HUDEP-2 (cell line): Measurements from ENCODE around the gene BMAL1.
"Not testable (repeated sequence)": the region's sequence is repeated elsewhere in the genome, so short reads cannot be mapped to it uniquely, and the experiment has no call there.

Source experiments
- DNase-seq, 76 experiments: peaks; one replicate each; lab custom pipeline; 2025; ENCODE audit not compliant: unreplicated experiment in 76 of 76; lab: John Stamatoyannopoulos, UW

The BMAL1 gene

DNA sequence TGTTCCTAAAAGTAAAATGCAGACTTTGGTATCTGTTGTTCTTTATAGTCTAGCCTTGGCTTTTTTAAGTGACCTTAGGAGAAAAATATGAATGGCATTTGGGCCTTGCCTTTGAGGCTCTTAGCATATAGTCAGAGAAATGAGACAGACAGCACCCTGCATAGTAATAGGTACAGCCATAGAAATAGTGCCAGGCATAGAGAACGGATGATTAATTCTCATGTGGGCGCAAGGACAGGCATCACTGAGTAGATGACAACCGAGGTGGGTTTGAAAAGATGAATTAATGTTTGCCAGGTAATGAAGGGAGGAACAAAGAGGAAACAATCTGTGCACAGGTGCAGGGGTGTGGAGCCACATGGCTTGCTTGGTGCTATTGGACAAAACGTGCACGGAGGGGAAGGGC lies 90.5 kb downstream of the BMAL1 start:
- no peak for DNase-seq

DNA sequence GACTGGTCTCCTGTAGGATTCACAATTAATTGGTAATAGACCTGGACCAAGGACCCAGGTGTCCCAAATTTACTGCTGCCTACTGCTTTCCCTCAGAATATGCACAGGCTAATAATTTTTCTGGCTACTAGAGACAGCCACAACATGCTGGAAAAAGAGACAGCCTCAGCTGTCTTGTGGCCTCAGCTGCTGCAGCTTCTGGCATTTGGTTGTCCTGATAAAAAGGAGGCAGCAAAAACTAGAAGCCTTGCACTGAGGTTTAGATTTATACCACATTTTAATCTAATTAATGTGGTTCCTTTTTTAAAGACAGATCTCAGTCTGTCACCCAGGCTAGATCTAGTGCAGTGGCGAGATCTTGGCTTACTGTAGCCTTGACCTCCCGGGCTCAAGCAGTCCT lies 95.6 kb downstream of the BMAL1 start:
- DNase-seq: no peak

DNA sequence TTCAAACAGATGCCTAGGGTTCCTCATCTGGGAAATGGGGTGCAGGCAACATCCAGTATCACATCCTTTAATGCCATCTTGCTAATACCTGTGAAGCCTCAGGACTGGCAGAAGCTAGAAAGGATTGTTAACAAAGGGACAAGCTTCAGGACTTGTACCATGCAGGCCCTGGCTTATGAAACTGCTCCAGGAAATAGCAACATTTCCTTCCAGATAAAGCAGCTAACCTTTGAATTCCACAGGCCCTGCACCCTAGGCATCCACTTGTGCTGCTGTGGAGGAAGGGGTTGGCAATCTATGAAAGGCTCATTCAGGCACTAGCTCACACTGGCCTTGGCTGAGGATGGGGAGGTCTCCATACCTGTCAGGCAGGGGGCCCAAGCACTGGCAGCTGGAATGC lies 98.2 kb downstream of the BMAL1 start:
- DNase-seq: no peak

DNA sequence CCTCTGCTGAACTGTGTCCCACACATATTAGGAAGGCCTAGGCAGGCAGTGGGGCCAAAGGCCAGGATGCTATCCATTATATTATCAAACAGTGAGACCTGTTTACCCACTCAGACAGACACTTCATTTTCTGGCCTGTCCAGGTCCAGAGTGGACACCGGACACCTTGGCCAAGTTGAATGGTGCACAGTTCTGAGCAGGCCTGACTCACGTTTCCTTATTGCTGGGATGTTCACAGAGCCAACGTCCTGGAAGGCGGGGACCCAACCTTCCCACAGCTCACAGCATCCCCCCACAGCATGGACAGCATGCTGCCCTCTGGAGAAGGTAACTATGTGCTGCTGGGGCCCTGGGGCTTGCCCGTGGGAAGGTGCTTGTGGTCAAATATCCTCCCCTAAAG lies 98.8 kb downstream of the BMAL1 start:
- DNase-seq: no peak

DNA sequence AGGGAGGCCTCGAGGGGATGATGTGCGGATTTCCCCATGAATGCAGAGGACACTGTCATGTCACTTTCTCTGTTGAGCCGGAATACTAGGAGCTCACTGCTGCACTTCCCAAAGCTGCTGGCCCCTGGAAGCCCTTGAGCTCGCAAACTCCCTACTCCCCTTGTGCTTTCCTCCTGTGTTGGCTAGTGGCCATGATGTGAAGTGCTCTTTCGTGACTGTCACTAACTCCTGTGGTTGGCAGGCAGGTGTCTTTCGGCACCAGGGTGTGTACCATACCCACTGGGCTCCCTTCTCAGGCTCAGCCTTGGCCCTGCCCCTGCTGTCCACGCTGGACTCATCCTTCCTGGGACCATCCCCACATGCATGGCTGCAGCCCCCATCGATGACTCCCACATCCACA lies 99.2 kb downstream of the BMAL1 start:
- DNase-seq: no peak

DNA sequence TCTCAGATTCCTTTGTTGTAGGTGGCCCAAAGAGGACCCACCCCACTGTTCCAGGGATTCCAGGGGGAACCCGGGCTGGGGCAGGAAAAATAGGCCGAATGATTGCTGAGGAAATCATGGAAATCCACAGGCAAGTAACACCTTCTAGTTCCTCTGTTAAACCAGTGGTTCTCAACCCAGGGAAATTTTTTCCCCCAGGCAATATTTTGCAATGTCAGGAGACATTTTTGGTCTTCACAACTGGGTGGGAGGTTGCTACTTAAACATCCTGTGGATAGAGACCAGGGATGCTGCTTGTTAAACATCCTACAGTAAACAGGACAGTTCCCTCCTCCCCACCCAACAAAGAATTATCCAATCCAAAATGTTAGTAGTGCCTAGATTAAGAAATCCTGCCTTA lies 100.7 kb downstream of the BMAL1 start:
- DNase-seq: no peak

DNA sequence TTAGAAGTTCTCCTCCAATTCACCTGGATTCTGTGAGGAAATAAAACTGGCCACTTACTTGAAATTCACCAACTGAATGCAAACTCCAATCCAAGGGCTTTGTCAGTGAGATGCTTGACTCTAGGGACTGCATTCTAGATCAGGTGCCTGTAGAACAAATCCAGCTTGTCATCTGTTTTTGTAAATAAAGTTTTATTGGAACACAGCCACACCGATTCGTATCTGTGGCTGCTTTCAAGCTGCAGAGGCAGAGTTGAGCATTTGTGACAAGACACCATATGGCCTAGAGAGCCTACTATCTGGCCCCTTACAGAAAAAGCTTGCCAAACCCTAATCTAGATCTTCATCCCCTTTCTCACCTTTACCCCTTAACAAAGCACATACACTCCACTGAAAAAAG lies 103.1 kb downstream of the BMAL1 start:
- DNase-seq: no peak

DNA sequence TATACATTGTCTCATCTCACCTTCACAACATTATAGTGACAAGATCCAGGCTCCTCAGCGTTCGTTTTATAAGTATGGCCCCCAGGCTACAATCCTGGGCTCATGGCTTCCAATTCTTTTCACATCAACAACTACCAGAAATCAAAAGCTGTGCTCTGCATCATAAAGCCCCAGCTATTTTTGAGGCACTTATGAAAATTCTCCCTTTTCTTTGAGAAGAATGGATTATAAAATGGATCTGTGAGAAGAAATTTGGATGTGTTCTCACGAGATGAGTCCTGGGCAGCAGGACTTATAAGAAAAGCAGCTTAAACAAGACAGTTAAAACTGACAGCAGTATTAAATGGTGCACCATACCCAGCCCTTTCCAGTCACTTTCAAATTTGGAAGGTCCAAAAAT lies 105.2 kb downstream of the BMAL1 start:
- no peak for DNase-seq

DNA sequence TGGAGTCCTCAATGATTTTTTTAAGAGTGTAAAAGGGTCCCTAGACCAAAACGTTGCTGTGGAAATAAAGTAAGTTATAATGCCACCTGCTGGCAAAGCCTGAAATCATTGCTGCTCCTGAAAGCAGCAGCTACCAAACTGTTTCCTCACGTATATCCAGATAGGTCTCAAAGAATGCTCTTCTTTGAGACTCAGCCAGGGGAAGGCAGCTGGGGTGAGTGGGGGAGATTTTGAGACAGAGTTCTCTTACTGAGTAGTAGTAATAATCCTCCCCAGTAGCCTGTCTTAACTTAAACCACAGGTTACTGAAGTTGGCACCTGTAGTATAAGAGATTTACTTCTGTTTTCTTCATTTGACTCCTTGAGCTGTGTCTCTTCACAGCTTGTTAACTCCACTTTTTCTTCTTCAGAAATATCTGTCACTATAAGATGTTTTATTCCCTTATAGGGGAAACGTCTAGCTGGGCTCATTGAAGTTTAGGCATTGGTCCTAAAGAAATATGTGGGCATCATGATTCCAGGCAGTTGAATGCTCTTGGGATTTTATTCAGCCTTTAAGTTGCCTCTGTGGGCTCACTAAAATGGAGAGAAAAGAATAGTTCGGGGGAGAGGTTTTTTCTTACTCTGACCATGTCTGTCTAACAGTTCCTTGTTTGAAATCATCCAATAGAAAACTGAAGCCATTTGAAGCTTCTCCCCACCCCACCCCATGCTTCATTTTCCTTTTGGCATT lies 107.5 kb downstream of the BMAL1 start:
- peak in 19 of 76 experiments; percentile 3 to 30 (median 8) for DNase-seq

DNA sequence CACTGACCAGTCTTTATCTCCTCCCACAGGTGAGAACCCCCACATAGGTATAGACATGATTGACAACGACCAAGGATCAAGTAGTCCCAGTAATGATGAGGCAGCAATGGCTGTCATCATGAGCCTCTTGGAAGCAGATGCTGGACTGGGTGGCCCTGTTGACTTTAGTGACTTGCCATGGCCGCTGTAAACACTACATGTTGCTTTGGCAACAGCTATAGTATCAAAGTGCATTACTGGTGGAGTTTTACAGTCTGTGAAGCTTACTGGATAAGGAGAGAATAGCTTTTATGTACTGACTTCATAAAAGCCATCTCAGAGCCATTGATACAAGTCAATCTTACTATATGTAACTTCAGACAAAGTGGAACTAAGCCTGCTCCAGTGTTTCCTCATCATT lies 109.0 kb downstream of the BMAL1 start:
- DNase-seq: no peak

DNA sequence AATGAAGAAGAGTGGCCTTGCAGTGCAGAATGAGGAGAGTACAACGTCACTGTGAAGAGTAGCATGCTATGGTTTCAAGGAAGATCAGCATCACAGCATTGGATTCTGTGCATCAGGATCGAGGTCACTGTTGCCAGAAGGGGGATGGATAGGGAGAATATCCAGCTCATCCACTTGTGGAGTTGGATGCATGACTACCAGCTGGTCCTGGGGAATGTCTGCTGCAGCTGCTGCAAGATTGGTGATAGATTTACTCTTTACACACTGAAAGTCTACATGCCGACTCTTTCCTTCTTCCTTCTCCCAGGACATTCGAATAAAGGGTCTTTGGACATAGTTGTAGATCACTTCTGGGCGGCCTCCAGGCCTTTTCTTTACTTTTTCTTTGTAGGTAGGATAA lies 111.2 kb downstream of the BMAL1 start:
- no peak for DNase-seq

DNA sequence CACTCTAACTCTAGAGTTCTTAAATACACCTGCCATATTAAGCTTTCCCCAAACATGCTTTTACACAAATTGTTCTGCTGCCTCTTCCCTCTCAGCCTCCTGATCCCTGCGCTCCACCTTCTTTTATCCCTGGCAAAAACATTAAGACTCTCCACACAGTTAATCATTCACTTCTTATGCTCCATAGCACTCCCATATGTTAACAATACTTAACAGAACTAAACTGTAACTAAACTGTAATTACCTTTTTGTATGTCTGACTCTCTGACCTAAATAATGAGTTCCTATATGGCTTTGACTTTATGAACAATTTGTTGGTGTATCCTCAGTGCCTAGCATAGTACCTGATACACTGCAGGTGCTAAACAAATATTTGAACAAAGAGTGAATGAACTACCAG lies 113.6 kb downstream of the BMAL1 start:
- DNase-seq: no peak

DNA sequence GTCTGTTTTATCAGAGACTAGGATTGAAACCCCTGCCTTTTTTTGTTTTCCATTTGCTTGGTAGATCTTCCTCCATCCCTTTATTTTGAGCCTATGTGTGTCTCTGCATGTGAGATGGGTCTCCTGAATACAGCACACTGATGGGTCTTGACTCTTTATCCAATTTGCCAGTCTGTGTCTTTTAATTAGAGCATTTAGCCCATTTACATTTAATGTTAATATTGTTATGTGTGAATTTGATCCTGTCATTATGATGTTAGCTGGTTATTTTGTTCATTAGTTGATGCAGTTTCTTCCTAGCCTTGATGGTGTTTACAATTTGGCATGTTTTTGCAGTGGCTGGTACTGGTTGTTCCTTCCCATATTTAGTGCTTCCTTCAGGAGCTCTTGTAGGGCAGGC lies 120.7 kb downstream of the BMAL1 start:
- not testable (repeated sequence) for DNase-seq

DNA sequence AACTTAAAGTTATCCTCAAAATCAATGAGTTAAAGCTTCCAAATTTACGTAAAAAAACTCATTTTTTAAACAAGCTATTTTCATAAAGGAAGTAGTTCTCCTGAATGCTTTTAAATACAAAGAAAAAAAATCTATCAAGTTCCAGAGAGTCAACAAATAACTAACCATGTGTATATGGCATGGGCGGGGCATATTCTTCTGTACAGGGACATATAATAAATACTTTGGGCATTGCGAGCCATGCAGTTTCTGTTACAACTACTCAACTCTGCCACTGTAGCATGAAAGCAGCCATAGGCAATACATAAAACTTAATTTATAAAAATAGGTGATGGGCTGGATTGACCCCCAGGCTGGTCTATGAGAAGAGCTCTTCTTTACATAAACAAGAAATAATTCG lies 127.6 kb downstream of the BMAL1 start:
- no peak for DNase-seq

DNA sequence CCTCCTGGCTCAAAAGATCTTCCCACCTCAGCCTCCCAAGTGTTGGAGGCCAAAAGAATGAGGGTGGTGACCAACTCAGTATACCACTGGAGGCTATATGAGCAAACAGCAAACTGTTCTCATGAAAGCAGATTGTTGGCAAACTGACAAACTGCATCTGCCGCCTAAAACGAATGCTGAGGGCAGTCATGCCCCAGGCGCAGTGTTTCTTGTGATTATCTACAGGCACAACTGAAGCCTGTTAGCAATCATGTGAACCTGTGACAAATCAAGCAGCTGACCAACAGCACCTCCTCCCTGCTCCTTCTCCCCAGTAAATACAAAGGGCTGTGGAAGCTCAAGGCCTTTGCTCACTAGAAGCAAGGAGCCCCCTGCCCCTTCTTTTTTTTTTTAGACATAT lies 137.6 kb downstream of the BMAL1 start:
- DNase-seq: peak in 20 of 76 experiments; percentile 1 to 93 (median 48)

DNA sequence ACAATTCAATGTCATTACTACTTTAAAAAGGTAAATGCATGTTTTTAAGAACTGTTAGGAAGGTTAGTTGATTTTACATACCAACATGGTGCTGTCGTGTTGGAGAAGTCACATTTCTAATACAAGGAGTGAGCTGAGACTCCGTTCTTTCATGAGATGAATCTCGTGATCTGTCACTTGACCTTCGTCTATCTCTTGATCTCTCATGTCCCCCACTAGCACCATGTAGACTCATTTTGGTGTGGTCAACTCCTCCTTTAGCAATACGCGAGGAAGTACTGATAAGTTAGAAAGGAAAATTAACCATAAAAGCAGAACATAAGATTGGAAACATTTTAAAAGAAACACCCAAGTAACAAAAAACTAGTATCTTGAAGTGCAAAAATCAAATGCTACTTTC lies 144.0 kb downstream of the BMAL1 start:
- DNase-seq: peak in 25 of 76 experiments; percentile 1 to 77 (median 38)

DNA sequence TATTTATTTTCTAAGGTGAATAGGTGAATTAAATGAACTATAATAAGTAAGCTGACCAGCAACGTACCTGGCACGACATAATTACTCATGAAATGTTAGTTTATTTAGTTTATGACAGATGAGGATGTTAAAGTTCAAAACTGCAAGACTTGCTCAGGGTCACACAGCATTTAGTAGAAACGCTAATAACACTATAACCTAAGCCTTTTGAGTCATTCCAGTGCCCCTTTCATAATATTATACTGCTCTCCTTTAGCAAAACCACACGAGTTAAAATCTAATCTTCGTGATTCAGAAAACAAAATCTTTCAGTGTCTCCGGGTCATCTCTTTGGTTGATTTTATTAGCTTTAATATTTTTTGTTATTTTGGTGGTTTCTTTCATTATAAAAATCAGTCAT lies 145.8 kb downstream of the BMAL1 start:
- no peak for DNase-seq

DNA sequence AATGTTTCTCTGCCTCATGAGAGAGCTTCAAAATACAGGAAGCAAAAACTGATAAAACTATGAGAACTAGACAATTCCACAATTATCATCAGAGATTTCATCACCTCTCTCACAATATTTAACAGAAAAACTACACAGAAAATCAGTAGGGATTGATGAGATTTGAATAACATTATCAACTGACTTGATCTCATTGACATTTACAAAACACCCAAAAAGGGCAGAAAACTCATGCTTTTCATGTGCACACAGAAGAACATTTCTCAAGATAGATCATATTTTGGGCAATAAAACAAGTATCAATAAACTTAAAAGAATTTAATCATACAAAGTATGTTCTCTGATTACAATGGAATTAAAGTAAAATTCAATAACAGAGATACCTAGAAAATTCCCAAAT lies 149.8 kb downstream of the BMAL1 start:
- DNase-seq: no peak

DNA sequence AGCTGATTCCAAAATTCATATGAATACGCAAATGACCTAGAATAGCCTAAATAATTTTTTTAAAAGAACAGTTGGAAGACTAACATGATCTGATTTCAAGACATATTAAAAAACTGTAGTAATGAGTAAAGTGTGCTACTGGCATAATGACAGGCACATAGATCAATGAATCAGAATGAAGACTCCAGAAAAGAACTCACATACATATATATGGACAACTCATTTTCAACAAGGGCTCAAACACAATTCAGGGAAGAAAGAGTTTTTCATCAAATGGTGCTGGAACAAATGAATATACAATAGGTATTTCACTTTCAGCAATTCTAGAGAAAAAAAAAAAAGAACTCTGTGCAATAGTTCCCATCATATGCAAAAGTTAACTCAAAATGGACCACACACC lies 151.7 kb downstream of the BMAL1 start:
- DNase-seq: no peak

DNA sequence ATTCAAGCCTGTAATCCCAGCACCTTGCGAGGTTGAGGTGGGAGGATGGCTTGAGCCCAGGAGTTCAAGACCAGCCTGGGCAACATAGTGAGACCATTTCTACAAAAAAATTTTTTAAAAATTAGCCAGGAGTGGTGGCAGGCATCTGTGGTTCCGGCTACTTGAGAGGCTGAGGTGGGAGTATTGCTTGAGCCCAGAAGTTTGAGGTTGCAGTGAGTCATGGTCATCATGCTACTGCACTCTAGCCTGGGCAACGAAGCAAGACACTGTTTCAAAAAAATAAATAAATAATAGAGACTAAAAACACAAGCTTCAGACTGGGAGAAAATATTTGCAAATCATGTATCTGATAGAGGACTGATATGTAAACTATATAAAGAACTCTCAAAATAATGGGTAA lies 152.2 kb downstream of the BMAL1 start:
- no peak for DNase-seq

DNA sequence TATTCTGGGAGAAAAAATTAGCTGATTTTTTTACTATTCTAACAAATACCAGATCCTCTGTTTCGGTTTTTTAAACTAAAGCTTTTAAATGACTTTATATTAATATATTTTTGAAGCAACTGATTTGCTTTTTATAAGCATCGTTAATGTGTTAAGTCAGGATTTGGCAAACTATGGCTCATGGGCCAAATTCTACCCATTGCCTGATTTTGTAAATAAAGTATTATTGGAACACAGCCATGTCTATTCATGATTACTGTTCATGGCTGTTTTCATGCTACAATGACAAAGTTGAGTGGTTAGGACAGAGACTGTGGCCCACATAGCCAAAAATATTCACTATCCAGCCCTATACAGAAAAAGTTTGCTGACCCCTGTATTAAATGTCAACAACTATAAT lies 155.8 kb downstream of the BMAL1 start:
- no peak for DNase-seq

DNA sequence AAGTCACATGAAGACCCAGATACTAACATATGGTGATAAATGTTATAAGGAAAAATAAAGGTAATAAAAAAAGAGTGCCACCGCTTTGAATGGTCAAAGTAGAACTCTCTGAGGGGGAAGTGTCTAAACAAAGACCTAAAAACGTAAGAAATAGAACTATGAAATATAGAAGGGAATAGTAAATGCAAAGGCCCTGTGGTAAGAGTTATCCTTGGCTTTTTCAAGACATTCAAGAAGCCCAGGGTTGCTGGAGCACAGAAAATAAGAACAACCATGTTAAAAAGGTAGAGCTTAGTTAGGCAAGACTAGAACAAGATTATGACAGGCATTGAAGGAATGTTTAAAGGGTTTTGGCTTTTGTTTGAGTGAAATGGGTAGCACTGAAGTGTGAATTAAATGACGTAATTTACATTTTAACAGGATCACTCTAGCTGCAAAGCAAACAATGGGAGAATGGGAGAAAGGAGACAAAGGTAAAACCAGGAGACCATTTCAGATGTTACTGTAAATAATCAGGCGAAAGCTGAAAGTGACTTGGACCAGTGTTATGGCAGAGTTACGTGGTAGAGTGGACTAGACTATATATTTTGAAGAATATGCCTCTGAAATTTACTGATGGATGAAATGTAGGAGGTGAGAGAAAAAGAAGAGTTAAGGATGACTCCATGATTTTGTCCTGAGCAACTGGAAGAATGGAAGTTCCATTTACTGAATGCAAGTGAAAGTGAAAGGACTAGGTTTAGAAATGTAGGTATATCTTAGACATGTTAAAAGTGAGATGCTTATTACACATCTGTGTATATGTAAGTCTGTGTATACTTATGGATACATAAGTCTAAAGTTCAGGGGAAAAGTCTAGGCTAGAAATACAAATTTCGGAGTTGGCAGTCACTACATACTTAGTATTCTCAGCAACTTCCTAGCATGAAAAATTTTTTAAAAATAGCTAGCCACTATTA lies 156.9 kb downstream of the BMAL1 start:
- no peak for DNase-seq
